ENCODE results near the gene TSHZ2. TPM values are rescaled to one million over a fixed set of nuclear protein-coding genes. Genes with fewer than 3 reads are reported as not detected.

TSHZ2 gene
- total and polyA plus RNA-seq, 2 of the 4 experiments (the other 2 are of a cell fraction) = under 0.01 to 0.02 TPM

GRCh38 chr20:53130795-53131194 is 158.6 kb downstream of the TSHZ2 start:
- dilution Hi-C loops (cut with HindIII; ENCODE audit: low sequenced_read_pairs, unreplicated experiment) (no loop called here), intact Hi-C loops (cut with micrococcal nuclease) (no loop called here), in situ Hi-C loops (cut with MboI; ENCODE audit: low sequenced_read_pairs) (no loop called here)
- Histone ChIP-seq H3K9me3 (ENCODE audit: control insufficient read depth, insufficient read depth, low read length) (no peaks in the 10 kb centered on the region), H3K18ac (ENCODE audit: low read depth, low read length) (no peak overlapping the region), H3K9ac (ENCODE audit: low read depth, low read length) (no peak overlapping the region), H3K4ac (ENCODE audit: low read depth, low read length) (no peak overlapping the region), H2AK5ac (ENCODE audit: low read depth, low read length) (no peak overlapping the region), H3K23ac (ENCODE audit: low read depth, low read length) (no peak overlapping the region), H2BK20ac (ENCODE audit: low read depth, low read length) (no peak overlapping the region), H2BK120ac (ENCODE audit: low read depth, low read length) (no peak overlapping the region), H3K4me2 (ENCODE audit: low read depth, low read length) (no peak overlapping the region), H2AK9ac (replicated peaks; ENCODE audit: low read depth, low read length, poor library complexity) (no peak overlapping the region), H3K27ac (ENCODE audit: insufficient read depth, low read length) (no peak overlapping the region), H3K14ac (replicated peaks; ENCODE audit: low read depth, low read length) (no peak overlapping the region), H4K20me1 (ENCODE audit: insufficient read depth, low read length) (no peaks in the 10 kb centered on the region), H3K79me1 (ENCODE audit: low read depth in 1 of 2, low read length in 2 of 2) (no peaks in the 10 kb centered on the region), H4K91ac (ENCODE audit: insufficient read depth, low read depth, low read length) (no peak overlapping the region), H3K27me3 (ENCODE audit: control insufficient read depth, insufficient read depth, low read length) (no peaks in the 10 kb centered on the region), H3K56ac (ENCODE audit: extremely low read depth, insufficient read depth, low read length) (no peak overlapping the region), H4K8ac (ENCODE audit: low read depth in 2 of 2, low read length in 2 of 2) (no peak overlapping the region), H3K4me1 (ENCODE audit: control insufficient read depth, insufficient read depth, low read length) (no peaks in the 10 kb centered on the region), H2BK15ac (ENCODE audit: low read depth, low read length) (no peak overlapping the region), H2AFZ (replicated peaks; ENCODE audit: low read length, poor library complexity) (no peak overlapping the region), H3K36me3 (ENCODE audit: control insufficient read depth, insufficient read depth, low read length) (no peaks in the 10 kb centered on the region), H2BK5ac (ENCODE audit: low read depth, low read length, poor library complexity, severe bottlenecking) (no peak overlapping the region), H4K5ac (ENCODE audit: low read depth, low read length) (no peak overlapping the region), H3K9me1 (ENCODE audit: insufficient read depth, low read length) (no peaks in the 10 kb centered on the region), H3K4me3 (ENCODE audit: insufficient read depth, low read depth, low read length) (no peak overlapping the region)
- TF ChIP-seq MXI1 (IDR thresholded peaks at IDR 0.05; ENCODE audit: borderline replicate concordance, low read depth, low read length) (no peak), SMC3 (IDR thresholded peaks at IDR 0.05; ENCODE audit: low read depth, low read length) (no peak), POLR2A (IDR thresholded peaks at IDR 0.05; ENCODE audit: low read depth, low read length) (no peak), FOS (IDR thresholded peaks at IDR 0.05; ENCODE audit: low read depth, low read length) (no peak), MAZ (IDR thresholded peaks at IDR 0.05; ENCODE audit: borderline replicate concordance, low read depth, low read length) (no peak)
- ChIA-PET POLR2A (ENCODE audit: unreplicated experiment) (no interaction called here), CTCF (no interaction called here)
- ATAC-seq (ENCODE audit: low read depth) = no peak
- no CpG with 5 or more reads among the region's 3 CpGs for WGBS, 2 experiments (ENCODE audit: extremely low coverage in 2 of 2, insufficient read length in 1 of 2)
- no TSS peak for BruUV-seq (replicated peaks)
- no peak for DNase-seq

Measured in IMR-90 (cell line).